Measurements from ENCODE around the gene MPP2.

Gene MPP2

GRCh38 chr17:43907425-43907981 is at the start of gene MPP2:
TSS of gene MPP2 (minus strand) at chr17:43907536. CDS start at chr17:43904460, 3,076 bp downstream.
- no peaks in the 10 kb centered on the region for H3K9me3 ChIP-seq (ENCODE audit: low read depth, low read length)
- DNase-seq (ENCODE audit: low read depth, low spot score): no peak

DNA sequence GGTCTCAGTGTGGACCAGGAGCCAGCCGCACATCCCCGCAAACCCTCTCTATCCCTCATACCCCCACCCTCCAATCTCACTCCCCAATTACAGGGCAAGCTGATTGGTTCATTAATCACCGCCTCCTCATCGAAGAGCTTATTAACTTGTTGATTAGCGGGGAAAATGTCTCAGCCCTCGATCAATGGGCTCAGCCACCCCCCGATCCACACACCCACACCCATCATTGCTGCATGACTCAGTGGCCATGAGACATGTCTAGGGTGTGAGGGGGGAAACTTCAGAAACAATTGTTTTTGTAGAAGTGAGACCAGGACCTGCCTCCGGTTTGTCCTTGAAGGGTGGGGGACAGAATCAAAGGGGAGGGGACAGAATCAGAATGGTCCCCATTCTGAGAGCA is 48.9 kb upstream of the MPP2 start:
- Histone ChIP-seq H3K36me3 (ENCODE audit: insufficient read depth, low read length) (no peaks in the 10 kb centered on the region), H3K9ac (ENCODE audit: insufficient read length) (no peak overlapping the region), H3K9me3 (ENCODE audit: low read depth, low read length) (no peaks in the 10 kb centered on the region), H3K4me3 (no peak overlapping the region), H3K27ac (no peak overlapping the region)
- TF ChIP-seq FOXP2 (optimal IDR thresholded peaks at IDR 0.05; ENCODE audit: control extremely low read depth, extremely low read length, insufficient read depth) (no peak), EZH2 (IDR thresholded peaks at IDR 0.05) (no peak), POLR2AphosphoS5 (IDR thresholded peaks at IDR 0.05; ENCODE audit: borderline replicate concordance, low read depth, low read length) (no peak)
- DNase-seq (ENCODE audit: low read depth, low spot score): no peak

More at GRCh38 chr17:43907425-43907981, at the start of gene MPP2:
- H3K4me3 ChIP-seq: peak within 1 kb of the TSS; percentile 78
- no peaks in the 10 kb centered on the region for H3K36me3 ChIP-seq (ENCODE audit: insufficient read depth, low read length)
- peak within 1 kb of the TSS; percentile 29 for H3K9ac ChIP-seq (ENCODE audit: insufficient read length)
- no peak for TF ChIP-seq EZH2 (IDR thresholded peaks at IDR 0.05)
- TF ChIP-seq FOXP2 (optimal IDR thresholded peaks at IDR 0.05; ENCODE audit: control extremely low read depth, extremely low read length, insufficient read depth): no peak
- no peak for TF ChIP-seq POLR2AphosphoS5 (IDR thresholded peaks at IDR 0.05; ENCODE audit: borderline replicate concordance, low read depth, low read length)
- no peak within 1 kb of the TSS for H3K27ac ChIP-seq

- TF ChIP-seq POLR2AphosphoS5 (IDR thresholded peaks at IDR 0.05; ENCODE audit: borderline replicate concordance, low read depth, low read length) (no peak), EZH2 (IDR thresholded peaks at IDR 0.05) (no peak), FOXP2 (optimal IDR thresholded peaks at IDR 0.05; ENCODE audit: control extremely low read depth, extremely low read length, insufficient read depth) (no peak)
- no peaks in the 10 kb centered on the region for H3K9me3 ChIP-seq (ENCODE audit: low read depth, low read length)
- no peak for DNase-seq (ENCODE audit: low read depth, low spot score)
- no peak within 1 kb of the TSS for H3K9ac ChIP-seq (ENCODE audit: insufficient read length)
- no peak within 1 kb of the TSS for H3K27ac ChIP-seq
- H3K36me3 ChIP-seq (ENCODE audit: insufficient read depth, low read length): no peaks in the 10 kb centered on the region
- no peak within 1 kb of the TSS for H3K4me3 ChIP-seq
Measured at GRCh38 chr17:43953746-43954145, 46.4 kb upstream of the MPP2 start, which contains the start of gene PYY. TSS of gene PYY (minus strand) at chr17:43953940. CDS start at chr17:43953483, 457 bp downstream.

DNA sequence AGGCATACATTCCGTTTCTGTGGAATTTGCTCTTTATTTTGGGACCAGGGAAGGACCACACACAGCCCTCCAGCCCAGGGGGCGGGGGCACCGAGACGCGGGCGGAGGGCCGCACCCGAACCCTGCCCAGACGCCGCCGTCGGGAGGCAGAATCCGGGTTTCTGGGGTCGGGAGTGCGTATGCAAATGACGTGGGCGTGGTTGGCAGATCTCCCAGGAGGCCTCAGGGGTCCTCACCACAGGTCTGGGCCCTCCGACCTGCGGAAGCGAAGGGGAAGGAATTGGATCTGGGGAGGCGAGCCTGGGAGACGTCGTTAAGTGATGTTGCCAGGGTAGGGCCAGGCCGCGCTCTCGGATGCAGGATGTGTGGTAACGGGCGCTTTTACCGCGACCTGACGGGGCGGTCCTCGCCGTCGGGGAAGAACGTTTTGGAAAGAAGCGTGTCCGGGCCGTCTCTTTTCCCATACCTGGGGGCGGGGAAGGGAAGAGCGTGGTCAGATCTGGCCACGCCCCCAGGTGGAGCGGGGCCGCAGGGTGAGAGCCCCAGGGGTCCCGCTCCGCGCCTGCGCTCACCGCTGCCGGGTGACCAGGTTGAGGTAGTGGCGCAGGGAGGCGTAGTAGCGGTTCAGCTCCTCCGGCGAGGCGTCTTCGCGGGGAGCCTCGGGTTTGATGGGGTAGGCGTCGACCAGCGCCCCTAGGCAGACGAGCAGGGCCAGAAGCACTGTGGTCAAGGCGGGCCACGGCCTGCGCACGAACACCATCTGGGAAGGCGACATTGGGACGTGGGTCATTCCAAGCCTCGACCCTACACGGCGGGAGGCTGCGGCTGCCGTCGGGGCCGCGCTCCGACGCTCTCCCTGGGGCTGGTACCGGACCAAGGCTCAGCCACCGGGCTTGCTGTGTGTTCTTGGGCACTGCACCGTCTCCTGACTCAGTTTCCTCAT is 45.7 kb upstream of the MPP2 start:
- Histone ChIP-seq H3K9ac (ENCODE audit: insufficient read length) (no peak overlapping the region), H3K9me3 (ENCODE audit: low read depth, low read length) (no peaks in the 10 kb centered on the region), H3K36me3 (ENCODE audit: insufficient read depth, low read length) (no peaks in the 10 kb centered on the region), H3K4me3 (no peak overlapping the region), H3K27ac (no peak overlapping the region)
- TF ChIP-seq EZH2 (IDR thresholded peaks at IDR 0.05): no peak
- TF ChIP-seq FOXP2 (optimal IDR thresholded peaks at IDR 0.05; ENCODE audit: control extremely low read depth, extremely low read length, insufficient read depth): no peak
- TF ChIP-seq POLR2AphosphoS5 (IDR thresholded peaks at IDR 0.05; ENCODE audit: borderline replicate concordance, low read depth, low read length): no peak
- no peak for DNase-seq (ENCODE audit: low read depth, low spot score)

GRCh38 chr17:43952351-43952723 is 45.0 kb upstream of the MPP2 start:
- no peak for DNase-seq (ENCODE audit: low read depth, low spot score)
- no peak overlapping the region for H3K4me3 ChIP-seq
- TF ChIP-seq EZH2 (IDR thresholded peaks at IDR 0.05): no peak
- no peak for TF ChIP-seq POLR2AphosphoS5 (IDR thresholded peaks at IDR 0.05; ENCODE audit: borderline replicate concordance, low read depth, low read length)
- no peak for TF ChIP-seq FOXP2 (optimal IDR thresholded peaks at IDR 0.05; ENCODE audit: control extremely low read depth, extremely low read length, insufficient read depth)

DNA sequence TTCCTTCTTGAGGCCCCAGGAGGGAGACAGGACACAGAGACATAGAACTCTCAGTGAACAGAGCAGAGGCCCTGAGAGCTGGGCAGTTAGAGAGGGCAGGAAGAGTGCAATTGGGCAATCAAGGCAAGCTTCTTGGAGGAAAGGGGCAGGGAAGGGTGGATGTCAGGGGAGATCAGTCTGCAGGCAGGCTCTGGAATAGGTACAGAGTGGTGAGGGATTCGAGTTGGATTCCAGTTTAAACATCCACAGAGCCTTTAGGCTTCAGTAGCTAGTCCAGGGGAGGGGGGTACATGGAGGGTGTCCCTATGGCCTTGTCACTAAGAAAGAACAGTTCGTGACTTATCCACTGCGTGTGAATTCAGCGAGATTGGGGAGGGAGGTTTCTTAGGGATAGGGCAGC is 44.4 kb upstream of the MPP2 start:
- no peak for TF ChIP-seq EZH2 (IDR thresholded peaks at IDR 0.05)
- Histone ChIP-seq H3K36me3 (ENCODE audit: insufficient read depth, low read length) (no peaks in the 10 kb centered on the region), H3K9me3 (ENCODE audit: low read depth, low read length) (no peaks in the 10 kb centered on the region), H3K4me3 (no peak overlapping the region), H3K9ac (ENCODE audit: insufficient read length) (no peak overlapping the region), H3K27ac (no peak overlapping the region)
- no peak for DNase-seq (ENCODE audit: low read depth, low spot score)

More at GRCh38 chr17:43952351-43952723, 45.0 kb upstream of the MPP2 start:
- Histone ChIP-seq H3K9ac (ENCODE audit: insufficient read length) (no peak overlapping the region), H3K27ac (no peak overlapping the region), H3K36me3 (ENCODE audit: insufficient read depth, low read length) (no peaks in the 10 kb centered on the region), H3K9me3 (ENCODE audit: low read depth, low read length) (no peaks in the 10 kb centered on the region)

DNA sequence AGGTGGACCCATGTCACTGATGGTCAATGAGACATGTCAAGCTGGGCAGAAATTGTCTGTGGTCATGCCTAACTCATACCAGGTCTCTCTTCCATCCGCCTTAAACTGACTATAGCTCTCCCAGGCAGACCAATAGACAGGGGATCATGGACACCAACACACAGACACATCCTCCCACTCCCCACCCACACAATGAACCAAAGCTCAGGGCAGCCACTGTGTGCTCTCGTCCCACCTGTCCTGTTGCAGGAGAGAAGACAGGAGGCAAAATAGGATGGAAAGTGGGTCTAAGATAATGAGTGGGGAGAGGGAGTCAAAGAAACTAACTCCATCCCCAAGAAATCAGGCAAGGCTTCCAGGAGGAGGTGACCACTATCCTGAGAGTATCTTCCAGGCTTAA is 43.2 kb upstream of the MPP2 start:
- TF ChIP-seq POLR2AphosphoS5 (IDR thresholded peaks at IDR 0.05; ENCODE audit: borderline replicate concordance, low read depth, low read length): no peak
- no peak for TF ChIP-seq EZH2 (IDR thresholded peaks at IDR 0.05)
- no peak for TF ChIP-seq FOXP2 (optimal IDR thresholded peaks at IDR 0.05; ENCODE audit: control extremely low read depth, extremely low read length, insufficient read depth)

DNA sequence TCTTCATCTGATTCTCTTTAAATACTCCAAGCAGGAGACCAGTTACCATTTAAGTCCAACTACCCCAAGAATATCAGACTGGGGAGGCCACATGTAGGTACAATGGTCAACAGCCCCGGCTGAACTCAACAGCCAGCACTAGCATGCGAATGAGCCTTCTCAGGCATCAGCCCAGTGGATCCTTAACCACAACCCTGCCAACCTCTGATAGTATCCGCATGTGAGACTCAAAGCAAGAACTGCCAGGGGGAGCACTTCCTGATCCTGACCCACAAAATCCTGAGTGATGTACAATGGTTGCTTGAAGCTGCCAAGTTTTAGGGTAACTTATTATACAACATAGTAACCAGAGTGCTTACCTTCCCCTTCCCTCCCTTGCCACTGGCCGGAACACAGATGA is 42.4 kb upstream of the MPP2 start:
- Histone ChIP-seq H3K4me3 (no peak overlapping the region), H3K27ac (no peak overlapping the region), H3K9me3 (ENCODE audit: low read depth, low read length) (no peaks in the 10 kb centered on the region), H3K36me3 (ENCODE audit: insufficient read depth, low read length) (no peaks in the 10 kb centered on the region), H3K9ac (ENCODE audit: insufficient read length) (no peak overlapping the region)
- TF ChIP-seq POLR2AphosphoS5 (IDR thresholded peaks at IDR 0.05; ENCODE audit: borderline replicate concordance, low read depth, low read length): no peak
- TF ChIP-seq EZH2 (IDR thresholded peaks at IDR 0.05): no peak
- no peak for TF ChIP-seq FOXP2 (optimal IDR thresholded peaks at IDR 0.05; ENCODE audit: control extremely low read depth, extremely low read length, insufficient read depth)
- DNase-seq (ENCODE audit: low read depth, low spot score): no peak

More for the DNA sequence above, 43.2 kb upstream of the MPP2 start:
- DNase-seq (ENCODE audit: low read depth, low spot score): no peak
- Histone ChIP-seq H3K4me3 (no peak overlapping the region), H3K36me3 (ENCODE audit: insufficient read depth, low read length) (no peaks in the 10 kb centered on the region), H3K27ac (no peak overlapping the region), H3K9me3 (ENCODE audit: low read depth, low read length) (no peaks in the 10 kb centered on the region), H3K9ac (ENCODE audit: insufficient read length) (no peak overlapping the region)
